ENCODE data around the gene PCDHGA1.
A peak's percentile ranks its signal among the peaks of the same experiment; 100 is the strongest.

PCDHGA1 gene

DNA sequence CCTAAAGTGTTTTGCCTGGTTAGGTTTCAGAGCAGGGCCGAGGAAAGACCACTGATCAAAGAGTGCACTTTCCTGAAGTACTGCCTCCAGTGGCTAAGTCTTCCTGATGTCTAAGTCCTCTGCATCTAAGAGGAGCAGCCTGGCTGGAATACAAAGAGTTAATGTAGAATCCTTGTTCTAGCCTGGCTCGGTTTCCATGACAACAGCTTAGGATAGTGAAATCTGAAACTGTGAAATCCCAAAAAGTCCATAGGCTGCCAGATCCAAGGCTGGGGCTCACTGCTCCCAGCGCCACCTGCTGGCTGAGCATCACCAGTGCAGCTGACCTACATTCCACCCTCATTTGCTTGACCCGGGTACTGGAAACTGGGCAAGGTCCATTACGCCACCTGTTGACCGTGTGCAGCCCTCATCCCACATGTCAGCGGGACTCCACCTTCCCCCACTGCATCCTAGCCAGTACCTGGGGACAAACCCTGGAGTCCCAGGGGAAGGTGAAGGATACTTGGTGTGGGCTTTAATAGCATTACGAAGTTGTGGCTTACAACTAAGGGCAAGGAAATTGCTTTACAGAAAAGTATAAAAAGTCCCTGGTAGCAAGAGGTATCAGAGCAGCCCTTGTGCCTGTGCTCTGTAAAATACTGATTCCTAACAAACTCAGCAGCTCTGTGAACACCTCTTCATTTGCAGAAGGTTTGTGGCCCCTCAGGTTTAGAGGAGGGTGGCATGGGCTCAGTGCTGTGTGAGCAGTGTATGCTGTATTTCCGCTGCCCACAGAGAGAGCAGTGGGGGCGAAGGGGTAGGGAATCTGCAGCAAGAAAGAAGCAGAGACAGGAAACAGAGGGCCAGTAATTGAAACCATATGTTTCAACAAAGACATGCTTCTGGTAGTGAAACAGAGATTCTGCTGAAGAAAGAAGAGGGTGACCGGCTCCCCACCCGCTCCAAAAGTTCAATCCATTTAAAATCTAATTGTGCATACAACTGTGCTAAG is 194.6 kb downstream of the PCDHGA1 start:
- DNase-seq: peak; percentile 99

GRCh38 chr5:141525653-141526052 is 195.3 kb downstream of the PCDHGA1 start:
- Histone ChIP-seq H3K4ac (ENCODE audit: low read depth, low read length) (no peak overlapping the region), H3K4me3 (ENCODE audit: low read length) (no peak overlapping the region), H4K5ac (ENCODE audit: low read length) (no peak overlapping the region), H2BK5ac (ENCODE audit: low read length) (no peak overlapping the region), H2AK5ac (ENCODE audit: low read length) (no peak overlapping the region), H4K8ac (ENCODE audit: low read depth, low read length) (no peak overlapping the region), H2BK120ac (ENCODE audit: low read depth, low read length) (no peak overlapping the region), H3K4me2 (ENCODE audit: low read length) (no peak overlapping the region), H3K23ac (ENCODE audit: low read length) (no peak overlapping the region), H3K36me3 (ENCODE audit: control insufficient read depth, insufficient read depth, low read length) (peaks cover 9% of the 10 kb centered on the region), H3K79me1 (ENCODE audit: low read length) (peaks cover 5% of the 10 kb centered on the region), H3K18ac (ENCODE audit: low read length) (no peak overlapping the region), H3K79me2 (ENCODE audit: control insufficient read depth, insufficient read depth, low read length) (no peaks in the 10 kb centered on the region), H2BK15ac (replicated peaks; ENCODE audit: low read depth) (no peak overlapping the region), H3K4me1 (ENCODE audit: control insufficient read depth, low read depth, low read length) (peaks cover 3% of the 10 kb centered on the region), H3K27ac (ENCODE audit: low read depth, low read length) (no peak overlapping the region), H3K9ac (ENCODE audit: low read length) (no peak overlapping the region), H3K56ac (ENCODE audit: low read length) (peak overlapping the region; percentile 61), H3K27me3 (ENCODE audit: insufficient read depth, low read length, poor library complexity) (no peaks in the 10 kb centered on the region)
- no CpG with 5 or more reads among the region's 7 CpGs for WGBS (ENCODE audit: extremely low coverage, insufficient coverage, low lambda C conversion rate)
- DNase-seq: no peak

More for the DNA sequence above, 194.6 kb downstream of the PCDHGA1 start:
- H3K4me3 ChIP-seq (ENCODE audit: low read length): no peak overlapping the region
- H3K4me1 ChIP-seq (ENCODE audit: control insufficient read depth, low read depth, low read length): peaks cover 3% of the 10 kb centered on the region
- no peak overlapping the region for H2BK120ac ChIP-seq (ENCODE audit: low read depth, low read length)
- WGBS (ENCODE audit: extremely low coverage, insufficient coverage, low lambda C conversion rate): no CpG with 5 or more reads among the region's 12 CpGs
- H3K79me1 ChIP-seq (ENCODE audit: low read length): peaks cover 5% of the 10 kb centered on the region
- H3K9ac ChIP-seq (ENCODE audit: low read length): peak overlapping the region; percentile 29
- H3K4ac ChIP-seq (ENCODE audit: low read depth, low read length): no peak overlapping the region
- H2BK15ac ChIP-seq (replicated peaks; ENCODE audit: low read depth): no peak overlapping the region
- H3K27me3 ChIP-seq (ENCODE audit: insufficient read depth, low read length, poor library complexity): no peaks in the 10 kb centered on the region
- no peak overlapping the region for H2AK5ac ChIP-seq (ENCODE audit: low read length)
- H4K5ac ChIP-seq (ENCODE audit: low read length): no peak overlapping the region
- H3K36me3 ChIP-seq (ENCODE audit: control insufficient read depth, insufficient read depth, low read length): peaks cover 9% of the 10 kb centered on the region
- no peak overlapping the region for H3K4me2 ChIP-seq (ENCODE audit: low read length)
- no peak overlapping the region for H3K18ac ChIP-seq (ENCODE audit: low read length)
- no peaks in the 10 kb centered on the region for H3K79me2 ChIP-seq (ENCODE audit: control insufficient read depth, insufficient read depth, low read length)
- no peak overlapping the region for H4K8ac ChIP-seq (ENCODE audit: low read depth, low read length)
- peak overlapping the region; percentile 61 for H3K56ac ChIP-seq (ENCODE audit: low read length)
- H3K23ac ChIP-seq (ENCODE audit: low read length): no peak overlapping the region
- H2BK5ac ChIP-seq (ENCODE audit: low read length): no peak overlapping the region
- H3K27ac ChIP-seq (ENCODE audit: low read depth, low read length): no peak overlapping the region

DNA sequence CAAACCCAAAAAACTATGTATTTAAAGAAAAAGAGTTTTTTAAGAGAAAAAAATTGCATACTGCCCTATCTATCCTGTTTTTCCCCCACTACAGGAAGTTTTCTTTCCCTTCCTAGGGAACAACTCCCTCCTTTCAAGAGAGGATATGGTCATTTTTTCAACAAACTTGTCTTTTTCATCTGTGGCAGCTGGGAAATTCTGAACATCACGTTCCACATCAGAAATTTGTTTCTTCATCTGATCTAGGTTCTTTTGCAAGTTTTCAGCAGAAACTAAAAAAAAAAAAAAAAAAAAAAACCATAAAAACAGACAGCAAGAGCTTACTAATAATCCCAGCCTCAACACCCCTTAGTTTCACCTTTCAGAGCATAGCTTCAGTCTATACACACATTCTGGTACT is 197.1 kb downstream of the PCDHGA1 start:
- H2AK5ac ChIP-seq (ENCODE audit: low read length): no peak overlapping the region
- H3K18ac ChIP-seq (ENCODE audit: low read length): no peak overlapping the region
- H3K79me2 ChIP-seq (ENCODE audit: control insufficient read depth, insufficient read depth, low read length): no peaks in the 10 kb centered on the region
- no peak overlapping the region for H4K8ac ChIP-seq (ENCODE audit: low read depth, low read length)
- peaks cover 8% of the 10 kb centered on the region for H3K36me3 ChIP-seq (ENCODE audit: control insufficient read depth, insufficient read depth, low read length)
- no peak overlapping the region for H2BK5ac ChIP-seq (ENCODE audit: low read length)
- H3K4me3 ChIP-seq (ENCODE audit: low read length): no peak overlapping the region
- no peak overlapping the region for H3K27ac ChIP-seq (ENCODE audit: low read depth, low read length)
- no peak overlapping the region for H3K9ac ChIP-seq (ENCODE audit: low read length)
- H3K4me2 ChIP-seq (ENCODE audit: low read length): no peak overlapping the region
- no peak overlapping the region for H4K5ac ChIP-seq (ENCODE audit: low read length)
- WGBS (ENCODE audit: extremely low coverage, insufficient coverage, low lambda C conversion rate): no CpG with 5 or more reads among the region's 1 CpG
- peaks cover 5% of the 10 kb centered on the region for H3K79me1 ChIP-seq (ENCODE audit: low read length)
- peaks cover 3% of the 10 kb centered on the region for H3K4me1 ChIP-seq (ENCODE audit: control insufficient read depth, low read depth, low read length)
- H3K4ac ChIP-seq (ENCODE audit: low read depth, low read length): no peak overlapping the region
- H3K27me3 ChIP-seq (ENCODE audit: insufficient read depth, low read length, poor library complexity): no peaks in the 10 kb centered on the region
- no peak for DNase-seq
- H2BK15ac ChIP-seq (replicated peaks; ENCODE audit: low read depth): no peak overlapping the region
- H2BK120ac ChIP-seq (ENCODE audit: low read depth, low read length): no peak overlapping the region
- no peak overlapping the region for H3K56ac ChIP-seq (ENCODE audit: low read length)
- H3K23ac ChIP-seq (ENCODE audit: low read length): no peak overlapping the region

DNA sequence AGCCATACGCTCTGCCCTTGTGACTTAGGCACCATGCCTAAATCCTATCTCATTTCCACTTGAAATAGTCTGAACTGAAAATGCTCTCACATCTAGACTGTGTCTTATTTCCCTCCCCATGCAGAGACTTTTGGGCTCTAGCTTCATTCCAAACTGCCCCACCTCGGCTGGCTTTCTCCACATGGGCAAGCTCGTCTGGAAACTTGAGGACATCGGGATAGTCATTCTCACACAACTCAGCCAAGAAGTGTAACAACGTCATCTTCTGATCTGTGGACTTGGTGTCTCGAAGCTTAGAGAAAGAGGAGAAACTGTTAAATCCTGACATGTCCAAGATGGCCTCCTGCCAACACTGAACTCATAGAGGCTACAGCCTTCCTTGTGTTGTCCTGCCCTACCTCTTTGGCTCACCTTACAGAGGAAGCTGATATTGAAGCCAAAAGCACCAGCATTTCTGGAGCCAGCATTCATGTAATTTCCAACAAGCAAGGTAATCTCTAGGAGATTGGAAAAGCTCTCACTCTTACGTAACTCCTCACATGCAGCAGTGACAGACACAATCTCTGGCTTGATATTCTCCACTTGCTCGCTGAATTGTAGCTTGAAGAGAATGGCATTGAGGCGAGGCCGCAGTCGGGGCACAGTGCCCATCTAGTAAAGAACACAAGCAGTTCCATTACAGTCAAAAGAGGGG is 198.1 kb downstream of the PCDHGA1 start:
- no peak overlapping the region for H3K56ac ChIP-seq (ENCODE audit: low read length)
- no peak overlapping the region for H2BK5ac ChIP-seq (ENCODE audit: low read length)
- no peak overlapping the region for H4K8ac ChIP-seq (ENCODE audit: low read depth, low read length)
- H4K5ac ChIP-seq (ENCODE audit: low read length): no peak overlapping the region
- no peak overlapping the region for H2BK120ac ChIP-seq (ENCODE audit: low read depth, low read length)
- H3K27ac ChIP-seq (ENCODE audit: low read depth, low read length): no peak overlapping the region
- H3K79me2 ChIP-seq (ENCODE audit: control insufficient read depth, insufficient read depth, low read length): no peaks in the 10 kb centered on the region
- peaks cover 5% of the 10 kb centered on the region for H3K79me1 ChIP-seq (ENCODE audit: low read length)
- DNase-seq: no peak
- peaks cover 8% of the 10 kb centered on the region for H3K36me3 ChIP-seq (ENCODE audit: control insufficient read depth, insufficient read depth, low read length)
- no peak overlapping the region for H3K18ac ChIP-seq (ENCODE audit: low read length)
- H3K27me3 ChIP-seq (ENCODE audit: insufficient read depth, low read length, poor library complexity): no peaks in the 10 kb centered on the region
- H3K4me2 ChIP-seq (ENCODE audit: low read length): no peak overlapping the region
- no peak overlapping the region for H3K23ac ChIP-seq (ENCODE audit: low read length)
- H3K4me3 ChIP-seq (ENCODE audit: low read length): no peak overlapping the region
- no peak overlapping the region for H3K4ac ChIP-seq (ENCODE audit: low read depth, low read length)
- no peak overlapping the region for H2AK5ac ChIP-seq (ENCODE audit: low read length)
- H3K4me1 ChIP-seq (ENCODE audit: control insufficient read depth, low read depth, low read length): peaks cover 3% of the 10 kb centered on the region
- H3K9ac ChIP-seq (ENCODE audit: low read length): no peak overlapping the region
- no CpG with 5 or more reads among the region's 11 CpGs for WGBS (ENCODE audit: extremely low coverage, insufficient coverage, low lambda C conversion rate)
- H2BK15ac ChIP-seq (replicated peaks; ENCODE audit: low read depth): no peak overlapping the region

DNA sequence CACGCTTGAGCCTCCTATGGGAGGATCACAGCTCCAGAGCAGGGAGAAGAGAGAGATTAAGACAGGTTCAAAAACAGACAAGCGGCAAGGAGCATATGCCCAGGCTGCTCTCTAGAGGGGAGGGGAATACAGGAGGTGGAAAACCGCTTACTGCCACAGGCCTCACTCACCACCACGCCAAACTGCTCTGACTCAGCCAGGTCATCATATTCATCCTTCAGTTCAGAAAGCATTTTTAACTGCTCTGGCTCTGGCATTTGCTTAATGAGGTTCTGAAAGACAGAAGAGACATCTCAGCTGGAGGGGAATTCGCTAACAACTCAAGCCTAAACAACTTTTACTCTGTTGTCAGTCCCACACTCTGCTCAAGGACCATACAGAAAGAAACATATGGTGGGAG is 198.7 kb downstream of the PCDHGA1 start:
- Histone ChIP-seq H4K8ac (ENCODE audit: low read depth, low read length) (no peak overlapping the region), H3K18ac (ENCODE audit: low read length) (no peak overlapping the region), H2BK15ac (replicated peaks; ENCODE audit: low read depth) (no peak overlapping the region), H3K79me2 (ENCODE audit: control insufficient read depth, insufficient read depth, low read length) (no peaks in the 10 kb centered on the region), H3K36me3 (ENCODE audit: control insufficient read depth, insufficient read depth, low read length) (peaks cover 8% of the 10 kb centered on the region), H3K9ac (ENCODE audit: low read length) (no peak overlapping the region), H2BK5ac (ENCODE audit: low read length) (no peak overlapping the region), H3K23ac (ENCODE audit: low read length) (no peak overlapping the region), H2BK120ac (ENCODE audit: low read depth, low read length) (no peak overlapping the region), H3K4ac (ENCODE audit: low read depth, low read length) (no peak overlapping the region), H3K27me3 (ENCODE audit: insufficient read depth, low read length, poor library complexity) (no peaks in the 10 kb centered on the region), H3K56ac (ENCODE audit: low read length) (no peak overlapping the region), H3K4me1 (ENCODE audit: control insufficient read depth, low read depth, low read length) (peaks cover 3% of the 10 kb centered on the region), H4K5ac (ENCODE audit: low read length) (no peak overlapping the region), H3K79me1 (ENCODE audit: low read length) (peaks cover 4% of the 10 kb centered on the region), H3K27ac (ENCODE audit: low read depth, low read length) (no peak overlapping the region), H3K4me3 (ENCODE audit: low read length) (no peak overlapping the region), H2AK5ac (ENCODE audit: low read length) (no peak overlapping the region), H3K4me2 (ENCODE audit: low read length) (no peak overlapping the region)
- WGBS (ENCODE audit: extremely low coverage, insufficient coverage, low lambda C conversion rate): no CpG with 5 or more reads among the region's 5 CpGs
- DNase-seq: no peak
